ENCODE data around the gene GBE1. TPM values are rescaled to one million over a fixed set of nuclear protein-coding genes. Genes with fewer than 3 reads are reported as not detected.

Gene GBE1
- total RNA-seq = 250 and 255 TPM in 2 replicates

DNA sequence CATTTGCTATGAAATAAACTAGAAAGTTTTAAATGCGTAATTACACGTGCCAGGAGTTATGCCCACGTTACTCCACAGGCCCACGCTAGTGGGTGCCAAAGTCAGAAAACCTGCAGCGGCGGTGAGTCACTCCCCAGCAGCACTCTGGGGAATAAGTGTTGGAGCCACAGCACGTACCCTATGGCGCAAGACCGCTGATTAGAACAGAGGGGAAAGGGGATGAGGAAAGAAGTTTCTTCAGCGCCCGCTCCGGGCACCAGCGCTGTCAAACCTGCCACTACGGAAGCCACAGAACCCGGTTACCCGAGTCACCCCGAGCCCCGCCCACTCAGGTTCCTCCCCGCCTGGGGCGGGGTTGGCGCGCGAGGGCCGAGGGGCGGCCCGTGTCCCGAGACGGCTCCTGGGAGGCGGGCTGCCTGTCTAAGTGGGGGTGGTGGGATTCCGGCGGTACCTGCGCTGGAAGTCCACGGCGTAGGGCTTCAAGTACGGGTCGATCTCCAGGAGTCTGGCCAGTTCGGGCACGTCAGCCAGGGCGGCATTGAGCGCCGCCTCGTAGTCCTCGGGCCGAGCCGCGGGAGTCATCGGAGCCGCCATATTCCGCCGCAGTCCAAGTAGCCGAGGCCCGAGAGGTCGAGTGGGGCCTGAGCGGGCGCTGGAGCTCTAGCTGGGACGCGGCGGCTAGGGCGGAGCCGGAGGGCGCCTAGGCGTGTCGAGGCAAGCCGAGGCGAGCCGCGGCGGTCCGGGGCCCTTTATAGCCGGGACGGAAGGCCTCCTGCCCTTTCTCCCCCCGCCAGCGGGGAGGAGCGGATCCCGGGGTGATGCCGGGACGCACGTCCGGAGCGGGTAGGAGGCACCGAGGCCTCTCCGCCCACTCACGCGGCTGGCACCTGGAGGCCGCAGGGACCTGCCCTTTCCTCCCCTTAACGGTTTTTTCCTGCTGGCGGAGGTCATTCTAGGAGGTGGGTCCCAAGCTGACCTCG lies at the start of gene GBE1:
Gene GBE1, minus strand, starts transcription at position 722 of the 980 bp plus-strand sequence. Its CDS starts 128 bp downstream, at position 594.

Data from smooth muscle cell of trachea (primary cell).